Choroid plexus epithelial cell (primary cell): ENCODE results near the gene CCDC15.

Source experiments
- DNase-seq: peaks from one replicate; pipeline ENCODE4 v3.0.0-alpha.2; 2010; ENCODE audit warnings: low read depth
- H3K4me3 ChIP-seq: 2 replicates; pipeline ENCODE4 v1.5.1; 2011; ENCODE audit warnings: low read depth, mild to moderate bottlenecking, control low read depth, low read length, moderate library complexity
- TF ChIP-seq, protein P1 (sequence below): conservative IDR thresholded peaks from 2 replicates; pipeline ENCODE4 v1.5.1; 2011; ENCODE audit warnings: low read depth, mild to moderate bottlenecking, control low read depth, inconsistent platforms, low read length, moderate library complexity

CCDC15 gene

DNA sequence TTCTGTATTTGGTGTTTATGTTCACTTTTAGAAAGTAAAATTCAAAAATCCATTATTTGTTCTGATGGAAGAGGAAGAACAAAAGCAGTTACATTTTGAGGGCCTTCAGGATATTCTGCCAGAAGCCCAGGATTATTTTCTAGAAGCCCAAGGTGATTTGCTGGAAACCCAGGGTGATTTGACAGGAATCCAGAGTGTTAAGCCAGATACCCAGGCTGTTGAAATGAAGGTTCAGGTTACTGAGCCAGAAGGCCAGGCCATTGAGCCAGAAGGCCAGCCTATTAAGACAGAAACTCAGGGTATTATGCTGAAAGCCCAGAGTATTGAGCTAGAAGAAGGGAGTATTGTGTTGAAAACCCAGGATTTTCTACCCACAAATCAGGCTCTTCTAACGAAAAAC, 33.1 kb downstream of the CCDC15 start:
- TF ChIP-seq, protein P1, sequence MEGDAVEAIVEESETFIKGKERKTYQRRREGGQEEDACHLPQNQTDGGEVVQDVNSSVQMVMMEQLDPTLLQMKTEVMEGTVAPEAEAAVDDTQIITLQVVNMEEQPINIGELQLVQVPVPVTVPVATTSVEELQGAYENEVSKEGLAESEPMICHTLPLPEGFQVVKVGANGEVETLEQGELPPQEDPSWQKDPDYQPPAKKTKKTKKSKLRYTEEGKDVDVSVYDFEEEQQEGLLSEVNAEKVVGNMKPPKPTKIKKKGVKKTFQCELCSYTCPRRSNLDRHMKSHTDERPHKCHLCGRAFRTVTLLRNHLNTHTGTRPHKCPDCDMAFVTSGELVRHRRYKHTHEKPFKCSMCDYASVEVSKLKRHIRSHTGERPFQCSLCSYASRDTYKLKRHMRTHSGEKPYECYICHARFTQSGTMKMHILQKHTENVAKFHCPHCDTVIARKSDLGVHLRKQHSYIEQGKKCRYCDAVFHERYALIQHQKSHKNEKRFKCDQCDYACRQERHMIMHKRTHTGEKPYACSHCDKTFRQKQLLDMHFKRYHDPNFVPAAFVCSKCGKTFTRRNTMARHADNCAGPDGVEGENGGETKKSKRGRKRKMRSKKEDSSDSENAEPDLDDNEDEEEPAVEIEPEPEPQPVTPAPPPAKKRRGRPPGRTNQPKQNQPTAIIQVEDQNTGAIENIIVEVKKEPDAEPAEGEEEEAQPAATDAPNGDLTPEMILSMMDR = no peak
- no peak overlapping the region for H3K4me3 ChIP-seq
- DNase-seq = no peak

DNA sequence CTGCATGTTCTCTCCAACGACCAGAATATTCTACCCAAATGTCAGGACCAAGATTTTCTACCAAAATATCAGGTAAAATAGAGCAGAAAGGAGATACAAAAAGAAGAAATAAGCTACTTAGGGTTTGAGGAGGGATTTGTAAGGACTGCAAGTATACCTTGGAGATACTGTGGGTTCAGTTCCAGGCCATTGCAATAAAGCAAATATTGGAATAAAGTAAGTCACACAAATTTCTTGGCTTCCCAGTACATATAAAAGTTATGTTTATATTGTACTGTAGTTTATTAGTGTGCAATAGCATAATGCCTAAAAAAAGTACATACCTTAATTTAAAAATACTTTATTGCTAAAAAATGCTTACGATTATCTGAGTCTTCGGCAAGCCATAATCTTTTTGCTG, 34.1 kb downstream of the CCDC15 start:
- TF ChIP-seq, protein P1 = no peak
- H3K4me3 ChIP-seq = no peak overlapping the region
- DNase-seq = no peak

DNA sequence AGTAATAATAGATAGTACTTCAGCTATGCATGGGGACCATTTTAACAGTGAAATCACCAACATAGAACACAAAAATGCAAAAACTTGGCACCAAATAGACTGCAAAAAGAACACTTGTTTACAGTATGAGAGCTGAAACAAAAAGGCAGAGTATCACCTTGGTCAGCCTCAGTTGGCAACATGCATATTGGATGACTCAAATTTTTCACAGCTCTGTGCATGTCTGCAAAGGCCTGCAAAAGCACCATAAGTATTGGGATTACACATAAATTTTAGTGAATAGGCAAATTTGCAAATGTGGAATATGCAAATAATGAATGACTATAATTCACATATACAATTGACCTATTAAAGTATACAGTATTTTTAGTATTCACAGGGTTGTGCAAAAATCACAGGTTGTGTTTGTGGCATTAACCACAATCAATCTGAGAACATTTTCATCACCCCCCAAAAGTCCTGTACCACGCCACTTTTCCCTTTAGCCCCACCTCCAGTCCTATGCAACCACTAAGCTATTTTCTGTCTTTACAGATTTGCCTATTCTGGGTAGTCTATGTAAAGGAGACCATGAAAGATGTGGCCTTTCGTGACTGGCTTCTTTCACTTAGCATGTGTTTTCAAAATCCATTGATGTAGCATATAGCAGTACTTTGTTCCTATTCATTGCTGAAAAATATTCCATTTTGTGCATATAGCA, 47.2 kb downstream of the CCDC15 start:
- TF ChIP-seq, protein P1 = no peak
- H3K4me3 ChIP-seq = no peak overlapping the region
- peak; percentile 36 for DNase-seq

DNA sequence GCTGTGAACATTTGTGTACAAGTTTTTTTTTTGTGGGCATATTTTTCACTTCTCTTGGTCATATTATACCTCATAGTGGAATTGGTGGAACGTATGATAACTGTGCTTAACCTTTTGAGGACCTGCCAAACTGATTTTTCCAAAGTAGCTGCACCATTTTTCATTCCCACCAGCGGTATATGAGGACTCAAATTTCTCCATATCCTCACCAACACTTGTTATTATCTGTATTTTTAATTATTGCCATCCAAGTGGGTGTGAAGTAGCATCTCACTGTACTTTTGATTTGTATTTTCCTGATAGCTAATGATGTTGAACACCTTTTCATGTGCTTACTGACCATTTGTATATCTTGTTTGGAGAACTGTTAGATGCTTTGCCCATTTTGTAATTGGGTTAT, 47.8 kb downstream of the CCDC15 start:
- no peak for DNase-seq
- TF ChIP-seq, protein P1 = no peak
- no peak overlapping the region for H3K4me3 ChIP-seq

DNA sequence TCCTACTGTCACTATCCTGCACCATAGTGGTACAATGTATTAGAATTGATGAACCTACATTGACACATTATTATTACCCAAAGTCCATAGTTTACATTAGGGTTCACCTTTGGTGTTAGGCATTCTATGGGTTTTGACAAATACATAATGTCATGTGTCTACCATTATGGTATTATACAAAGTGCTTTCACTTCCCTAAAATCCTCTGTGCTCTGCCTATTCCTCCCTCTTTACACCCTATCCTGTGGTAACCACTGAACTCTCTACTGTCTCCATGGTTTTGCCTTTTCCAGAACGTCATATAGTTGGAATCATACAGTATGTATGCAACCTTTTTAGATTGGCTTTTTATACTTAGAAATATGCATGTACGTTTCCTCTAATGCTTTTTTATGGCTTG, 51.5 kb downstream of the CCDC15 start:
- DNase-seq = no peak
- H3K4me3 ChIP-seq = no peak overlapping the region
- TF ChIP-seq, protein P1 = no peak

DNA sequence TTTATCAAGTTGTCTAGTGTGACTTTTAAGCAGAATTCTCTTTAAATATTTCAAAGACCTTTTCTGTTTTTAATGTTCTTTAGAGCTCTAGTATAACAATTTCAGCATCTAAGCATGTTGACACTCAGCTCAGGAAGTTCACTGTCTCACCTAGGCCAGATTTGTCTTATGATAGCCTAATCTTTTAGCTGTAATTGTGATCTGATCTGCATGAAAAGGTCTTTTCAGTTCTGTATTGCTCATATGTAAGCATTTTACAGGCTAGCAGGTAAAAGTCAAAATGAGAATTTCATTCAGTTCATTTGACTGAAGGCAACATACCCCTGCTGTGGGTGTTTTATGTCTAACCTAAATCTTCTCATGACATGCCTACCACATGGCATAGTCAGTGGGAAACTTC, 62.4 kb downstream of the CCDC15 start:
- TF ChIP-seq, protein P1 = no peak
- DNase-seq = no peak
- no peak overlapping the region for H3K4me3 ChIP-seq

DNA sequence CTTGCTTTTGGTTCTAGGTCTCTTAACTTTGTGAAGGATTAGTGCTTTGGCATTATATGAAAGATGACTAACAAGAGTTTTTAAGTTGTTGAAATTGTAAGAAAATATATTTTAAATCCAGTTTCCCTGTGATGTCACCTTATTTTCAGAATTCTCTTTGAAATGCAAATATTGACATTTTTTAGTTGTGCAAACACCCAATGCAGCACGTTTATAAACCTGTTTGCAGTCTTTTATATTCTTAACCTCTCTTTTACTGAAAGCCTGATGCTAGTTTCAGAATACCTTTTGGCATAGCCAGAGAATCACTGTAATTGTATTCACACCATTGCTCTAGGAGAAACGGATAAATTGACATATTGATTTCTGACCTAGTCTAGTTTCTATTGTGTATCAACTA, 66.3 kb downstream of the CCDC15 start:
- TF ChIP-seq, protein P1 = no peak
- H3K4me3 ChIP-seq = no peak overlapping the region
- DNase-seq = no peak
